ELF-1 (cell line): ENCODE measurements around the gene CCDC85A.

Experiments used
- DNase-seq: peaks from one replicate; pipeline ENCODE4 v3.0.0-alpha.2; 2016; ENCODE audit warnings: low read depth, low spot score

Gene CCDC85A

DNA sequence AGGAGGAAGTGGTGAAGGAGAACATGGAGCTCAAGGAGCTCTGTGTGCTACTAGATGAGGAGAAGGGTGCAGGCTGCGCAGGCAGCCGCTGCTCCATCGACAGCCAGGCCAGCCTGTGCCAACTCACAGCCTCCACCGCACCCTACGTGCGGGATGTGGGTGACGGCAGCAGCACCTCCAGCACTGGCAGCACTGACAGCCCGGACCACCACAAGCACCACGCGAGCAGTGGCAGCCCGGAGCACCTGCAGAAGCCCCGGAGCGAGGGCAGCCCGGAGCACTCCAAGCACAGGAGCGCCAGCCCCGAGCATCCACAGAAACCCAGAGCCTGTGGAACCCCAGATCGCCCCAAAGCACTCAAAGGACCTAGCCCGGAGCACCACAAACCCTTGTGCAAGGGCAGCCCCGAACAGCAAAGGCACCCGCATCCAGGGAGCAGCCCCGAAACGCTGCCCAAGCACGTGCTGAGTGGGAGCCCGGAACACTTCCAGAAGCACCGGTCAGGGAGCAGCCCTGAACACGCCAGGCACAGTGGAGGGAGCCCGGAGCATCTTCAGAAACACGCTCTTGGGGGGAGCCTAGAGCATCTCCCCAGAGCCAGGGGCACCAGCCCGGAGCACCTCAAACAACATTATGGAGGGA lies 9.0 kb downstream of the CCDC85A start:
- DNase-seq = no peak

DNA sequence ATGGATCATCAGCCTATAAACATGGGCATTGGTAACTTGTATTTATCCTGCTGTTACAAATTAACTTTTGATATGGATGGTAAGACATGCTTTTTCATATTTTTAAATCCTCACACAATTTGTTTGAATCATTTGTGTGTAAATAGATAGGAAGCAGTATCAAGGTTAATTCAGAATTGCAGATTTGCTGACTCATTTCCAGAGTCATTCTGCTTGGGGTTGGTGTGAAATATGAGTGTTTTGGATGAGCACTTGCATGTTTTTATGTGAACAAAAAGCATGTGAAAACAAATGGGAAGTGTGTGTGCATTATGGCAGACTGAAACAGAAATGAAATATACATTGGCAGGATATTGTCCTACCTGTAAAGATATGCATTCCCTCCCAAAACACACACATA lies 11.8 kb downstream of the CCDC85A start:
- DNase-seq = no peak

DNA sequence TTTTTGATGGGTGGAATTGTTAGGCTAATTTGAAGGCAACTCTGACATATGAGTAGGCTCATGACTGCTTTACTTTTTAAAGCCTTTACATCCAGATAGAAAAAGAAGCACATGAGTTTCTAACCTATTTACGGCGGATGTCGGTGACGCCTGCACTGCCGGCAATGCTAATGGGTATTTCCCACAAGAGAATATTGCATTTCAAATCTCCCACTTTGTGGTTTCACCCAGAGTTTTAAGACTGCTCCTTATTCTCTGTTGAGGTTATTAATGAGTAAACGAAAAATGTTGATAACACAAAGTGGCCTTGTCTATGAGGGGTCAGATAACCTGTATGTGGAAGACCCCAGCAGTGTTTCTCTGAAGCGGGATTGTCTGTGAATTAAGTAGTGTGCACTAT lies 14.0 kb downstream of the CCDC85A start:
- DNase-seq = no peak

DNA sequence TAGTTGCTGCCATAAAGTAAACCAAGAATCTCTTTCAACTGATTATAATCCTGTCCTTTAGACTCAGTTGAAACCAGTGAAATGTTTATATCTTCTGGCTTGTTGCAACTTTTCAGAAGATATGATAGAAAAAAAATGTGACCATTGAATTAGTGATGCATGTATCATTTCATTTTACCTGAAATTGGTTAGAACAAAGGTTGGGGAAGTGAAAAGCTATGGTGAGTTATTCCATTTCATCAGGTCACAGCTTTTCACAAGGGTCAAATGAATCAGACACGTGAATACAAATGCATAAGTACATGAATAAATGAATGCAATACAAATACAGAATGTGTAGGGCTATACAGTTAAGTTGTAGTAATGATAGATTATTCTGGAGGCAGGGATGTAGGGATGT lies 15.1 kb downstream of the CCDC85A start:
- DNase-seq = no peak

DNA sequence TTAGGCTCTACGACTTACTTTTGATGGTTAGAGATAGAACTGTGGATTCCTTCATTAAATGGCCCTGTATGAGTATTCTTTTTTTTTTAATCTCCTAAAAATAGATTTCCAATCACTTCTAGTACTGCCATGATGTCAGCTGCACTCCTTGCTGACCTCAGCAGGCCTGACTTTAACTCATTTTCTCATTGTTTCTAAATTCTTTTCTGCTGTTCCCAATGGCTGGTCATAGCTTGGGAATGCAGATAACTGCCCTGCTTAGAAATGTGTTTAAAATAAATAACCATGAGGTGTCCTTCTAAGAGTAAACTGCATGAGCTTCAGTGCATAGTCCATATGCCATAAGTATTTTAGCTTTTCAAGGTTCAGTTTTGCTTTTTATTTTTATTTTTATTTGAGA lies 15.7 kb downstream of the CCDC85A start:
- DNase-seq = no peak

DNA sequence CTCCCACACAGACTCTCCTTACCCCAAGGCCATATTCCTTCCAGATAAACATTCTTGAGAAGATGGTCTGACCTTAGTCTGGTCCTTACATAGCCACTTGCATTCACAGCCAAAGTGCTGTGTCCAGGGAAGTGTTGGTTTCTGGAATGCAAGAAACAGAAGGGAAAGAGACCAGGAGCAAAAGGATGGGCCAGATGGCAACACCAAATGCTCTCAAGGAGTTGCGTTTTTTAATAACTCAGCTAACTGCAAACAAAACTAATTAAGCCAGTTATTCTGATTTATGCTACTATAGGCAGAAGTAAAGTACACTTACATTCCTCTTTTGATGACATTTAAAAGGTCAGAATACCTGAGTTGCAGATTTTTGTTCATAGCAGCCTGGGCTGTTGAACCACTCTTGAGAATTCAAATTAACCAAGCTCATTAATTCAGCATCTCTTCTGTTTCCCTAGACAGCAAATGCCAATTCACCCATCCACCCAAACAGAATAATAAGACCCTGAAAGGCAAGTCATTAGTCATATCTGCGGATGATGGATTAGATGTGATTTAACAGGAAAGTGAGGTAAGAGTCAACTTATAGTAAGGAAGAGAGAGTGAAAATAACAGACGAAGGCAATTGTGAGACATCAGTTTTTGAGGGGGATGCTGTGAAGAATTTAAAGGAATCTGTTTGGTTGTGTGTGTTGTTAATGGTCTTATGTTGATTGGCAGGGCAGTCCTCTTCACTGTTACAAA lies 18.8 kb downstream of the CCDC85A start:
- DNase-seq = no peak

DNA sequence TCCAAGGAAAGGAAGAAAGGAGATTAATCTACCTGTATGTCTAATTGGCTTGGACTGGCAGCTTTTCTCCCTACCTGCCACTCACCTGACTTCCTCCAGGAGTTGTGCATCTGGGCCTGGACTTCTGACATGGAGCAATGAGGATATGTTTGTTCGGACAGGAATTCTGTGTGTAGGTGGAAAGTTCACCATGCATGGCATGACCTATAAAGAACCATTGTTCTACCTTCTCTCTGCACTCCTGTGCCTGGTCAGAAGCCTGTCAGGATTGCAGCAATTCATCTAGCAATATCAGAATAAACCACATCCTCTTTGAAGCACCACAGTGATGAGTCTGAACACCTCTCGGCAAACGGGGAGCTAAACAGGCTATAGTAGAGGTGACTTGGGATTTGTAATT lies 20.8 kb downstream of the CCDC85A start:
- no peak for DNase-seq

DNA sequence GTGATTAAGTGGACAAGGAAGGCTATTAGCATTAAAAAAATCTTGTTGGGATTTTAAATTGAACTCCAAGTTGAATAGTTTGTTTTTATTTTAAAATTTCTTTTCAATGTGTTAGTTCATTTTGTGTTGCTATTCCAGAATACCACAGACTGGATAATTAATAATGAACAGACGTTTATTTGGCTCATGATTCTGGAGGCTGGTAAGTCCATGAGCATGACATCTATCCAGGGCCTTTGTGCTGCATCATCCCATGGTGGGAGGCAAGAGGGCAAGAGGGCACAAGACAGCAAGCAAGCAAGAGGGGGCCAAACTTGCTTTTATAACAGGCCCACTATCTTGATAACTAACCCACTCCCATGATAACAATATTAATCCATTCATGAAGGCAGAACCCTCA lies 22.5 kb downstream of the CCDC85A start:
- DNase-seq = no peak

DNA sequence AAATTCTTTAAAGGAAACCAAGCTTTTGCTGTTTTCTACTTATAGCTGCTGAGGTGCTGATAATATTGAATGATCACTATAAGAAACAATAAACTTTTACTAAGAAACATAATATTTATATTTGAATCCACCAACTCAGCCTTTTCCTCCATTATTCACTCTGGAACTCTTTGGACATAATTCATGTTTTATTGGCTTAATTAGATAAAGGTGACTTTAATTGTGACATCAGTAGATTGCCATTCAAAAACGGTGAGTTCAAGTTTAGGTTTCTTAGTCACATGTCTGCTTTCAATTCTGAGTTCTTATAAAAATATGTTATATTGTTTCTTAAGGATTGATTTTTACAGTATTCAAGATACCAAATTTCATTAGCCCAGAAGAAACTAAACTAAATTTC lies 24.0 kb downstream of the CCDC85A start:
- DNase-seq = no peak

DNA sequence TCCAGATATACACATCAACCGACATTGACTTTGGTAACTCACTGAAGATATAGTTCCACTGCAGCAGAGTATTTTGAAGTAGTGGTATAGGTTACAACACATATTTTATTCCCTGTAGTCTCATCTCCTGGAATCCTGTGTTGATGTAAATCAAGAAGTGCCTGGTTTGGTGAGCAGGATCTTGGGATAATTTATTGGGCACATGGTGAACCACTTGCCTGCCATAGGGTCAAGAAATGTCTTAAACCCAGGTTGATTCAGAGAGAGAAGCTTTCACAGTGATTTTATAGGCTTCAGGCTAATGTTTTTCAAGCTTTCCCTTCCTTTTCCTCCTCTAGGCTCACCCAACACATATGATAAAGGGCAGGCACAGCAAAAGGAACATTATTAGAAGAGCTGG lies 24.6 kb downstream of the CCDC85A start:
- DNase-seq = no peak

DNA sequence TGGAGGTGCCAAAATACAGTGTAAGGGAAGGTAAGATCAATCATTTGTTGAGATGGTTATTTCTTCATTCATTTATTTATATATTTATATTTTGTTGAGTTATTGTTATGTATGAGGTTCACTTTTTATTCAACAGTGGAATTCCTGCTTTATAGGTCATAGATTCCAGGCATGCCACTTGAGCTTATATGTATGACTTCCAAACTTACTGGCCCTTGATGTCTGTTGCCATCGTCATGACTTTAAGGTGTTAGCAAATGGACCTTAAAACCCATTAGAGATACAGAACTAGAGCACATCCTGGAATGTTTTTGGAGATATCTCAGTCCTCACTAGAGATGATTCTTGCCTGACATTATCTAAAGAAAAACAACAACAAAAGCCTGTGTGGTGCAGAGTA lies 25.9 kb downstream of the CCDC85A start:
- no peak for DNase-seq

DNA sequence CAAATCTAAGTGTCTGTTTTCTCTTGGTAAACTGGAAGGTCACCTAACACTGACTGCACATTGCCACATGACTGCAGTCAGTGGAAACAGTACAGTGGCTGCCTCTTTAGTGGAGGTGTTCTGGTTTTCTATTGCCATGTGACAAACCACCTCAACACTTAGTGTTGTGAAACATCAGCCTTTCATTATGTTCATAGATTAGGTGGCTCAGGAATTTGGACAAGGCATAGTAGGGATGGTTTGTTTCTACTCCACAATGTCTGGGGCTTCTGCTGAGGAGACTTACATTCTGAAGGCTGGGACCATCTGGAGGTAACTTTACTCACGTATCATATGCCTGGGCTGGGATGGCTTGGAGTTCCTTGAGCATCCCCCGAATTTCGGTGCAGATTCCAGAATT lies 26.5 kb downstream of the CCDC85A start:
- no peak for DNase-seq

DNA sequence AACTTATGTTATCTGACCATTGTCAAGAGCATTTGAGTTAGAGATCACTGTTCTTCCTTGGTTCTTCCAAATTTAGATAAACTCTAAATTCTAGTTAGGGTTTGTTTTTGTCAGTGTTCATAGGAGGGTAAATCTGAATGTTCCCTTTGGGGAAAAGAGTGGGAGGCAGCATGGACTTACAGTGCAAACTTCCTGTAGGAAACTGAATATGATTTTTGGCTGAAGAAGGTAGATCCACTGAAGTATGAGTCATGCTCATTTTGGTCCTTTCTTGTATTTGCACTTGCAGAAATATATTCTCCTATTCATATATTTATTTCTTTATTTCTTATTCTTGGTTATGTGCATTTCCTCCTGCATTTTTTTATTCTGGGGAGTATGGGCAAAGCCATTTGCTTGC lies 27.3 kb downstream of the CCDC85A start:
- no peak for DNase-seq

DNA sequence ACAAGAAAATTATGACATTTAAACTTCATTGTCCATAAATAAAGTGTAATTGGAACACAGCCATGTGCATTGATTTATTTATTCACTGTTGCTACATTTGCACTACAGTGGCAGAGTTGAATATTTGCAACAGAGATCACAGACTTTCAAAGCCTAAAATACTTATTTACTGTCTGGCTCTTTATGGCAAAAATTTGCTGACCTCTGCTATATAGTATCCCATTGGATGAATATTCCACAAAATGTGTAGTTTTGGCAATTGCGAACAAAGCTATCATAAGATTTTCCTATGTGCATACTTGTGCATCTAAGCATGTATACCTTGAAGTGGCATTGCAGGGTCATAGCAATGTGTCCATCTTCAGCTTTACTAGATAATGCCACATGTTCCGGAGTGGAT lies 32.1 kb downstream of the CCDC85A start:
- no peak for DNase-seq

DNA sequence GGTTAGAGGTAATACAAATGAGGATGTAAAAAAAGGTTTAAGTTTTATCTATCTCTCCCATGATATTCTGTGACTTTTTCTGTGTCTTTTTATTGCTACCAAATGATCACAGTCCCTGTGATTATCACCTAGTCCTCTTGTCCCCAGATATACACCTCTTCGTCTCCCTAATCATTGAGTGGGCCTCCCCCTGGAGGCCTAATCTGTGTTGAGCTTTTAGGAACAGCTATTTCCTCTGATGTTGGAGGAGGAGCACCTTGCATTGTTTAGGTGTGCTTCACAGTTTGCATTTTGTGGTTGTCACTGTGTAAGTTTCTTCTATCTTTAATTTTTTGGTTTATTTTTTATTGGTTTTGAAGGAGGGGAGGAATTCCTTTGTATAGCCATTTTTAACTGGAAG lies 33.3 kb downstream of the CCDC85A start:
- no peak for DNase-seq

DNA sequence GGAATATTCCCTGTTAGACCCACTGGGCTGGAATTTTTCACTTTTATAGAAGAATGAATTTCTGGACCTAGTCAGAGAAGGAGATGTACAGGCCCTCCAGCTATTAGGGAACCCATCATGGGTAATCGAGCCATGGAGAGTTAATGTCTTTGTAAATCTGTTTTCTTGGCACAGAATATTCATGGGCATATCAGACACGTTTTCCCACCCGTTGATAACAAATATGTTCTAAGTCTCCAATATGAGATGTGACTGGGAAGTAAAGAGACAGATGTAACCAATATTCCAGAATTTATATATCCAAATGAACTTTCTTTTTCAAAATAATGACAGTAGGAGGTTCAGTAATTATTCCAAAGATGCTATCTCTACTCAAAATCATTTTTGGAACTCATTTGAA lies 38.7 kb downstream of the CCDC85A start:
- no peak for DNase-seq

DNA sequence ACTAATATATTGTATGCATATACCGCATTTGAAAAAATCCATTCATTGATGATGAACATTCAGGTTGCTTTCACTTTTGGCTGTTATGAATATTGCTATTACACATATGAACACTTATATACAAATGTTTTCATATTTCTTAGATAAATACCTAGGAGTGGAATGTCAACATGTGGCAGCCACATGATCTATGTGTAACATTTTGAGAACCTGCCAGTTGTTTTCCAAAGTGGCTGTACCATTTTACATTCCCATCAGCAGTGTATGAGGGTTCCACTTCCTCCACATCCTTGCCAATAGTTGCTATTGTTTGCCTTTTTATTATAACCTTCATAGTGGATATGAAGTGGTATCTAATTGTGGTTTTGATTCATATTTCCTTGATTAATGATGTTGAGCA lies 40.5 kb downstream of the CCDC85A start:
- DNase-seq = no peak

DNA sequence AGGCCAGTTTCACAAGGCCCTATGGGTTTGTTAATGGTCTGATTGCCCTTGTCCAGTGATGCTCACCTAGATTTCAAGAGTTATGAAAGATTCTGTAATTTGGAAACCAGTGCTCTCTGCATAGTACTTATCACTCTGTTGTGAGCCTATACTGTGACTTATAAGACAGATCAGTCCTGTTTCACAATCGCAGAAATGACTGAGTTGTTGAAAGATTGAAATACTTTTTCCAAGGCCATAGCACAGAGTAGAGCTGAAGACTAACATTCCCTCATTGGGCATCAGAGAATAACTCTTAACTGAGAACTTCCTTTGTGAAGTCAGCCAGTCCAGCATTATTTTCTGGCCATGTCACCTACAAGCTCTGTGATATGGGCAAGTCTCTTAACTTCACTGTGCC lies 44.0 kb downstream of the CCDC85A start:
- DNase-seq = no peak

DNA sequence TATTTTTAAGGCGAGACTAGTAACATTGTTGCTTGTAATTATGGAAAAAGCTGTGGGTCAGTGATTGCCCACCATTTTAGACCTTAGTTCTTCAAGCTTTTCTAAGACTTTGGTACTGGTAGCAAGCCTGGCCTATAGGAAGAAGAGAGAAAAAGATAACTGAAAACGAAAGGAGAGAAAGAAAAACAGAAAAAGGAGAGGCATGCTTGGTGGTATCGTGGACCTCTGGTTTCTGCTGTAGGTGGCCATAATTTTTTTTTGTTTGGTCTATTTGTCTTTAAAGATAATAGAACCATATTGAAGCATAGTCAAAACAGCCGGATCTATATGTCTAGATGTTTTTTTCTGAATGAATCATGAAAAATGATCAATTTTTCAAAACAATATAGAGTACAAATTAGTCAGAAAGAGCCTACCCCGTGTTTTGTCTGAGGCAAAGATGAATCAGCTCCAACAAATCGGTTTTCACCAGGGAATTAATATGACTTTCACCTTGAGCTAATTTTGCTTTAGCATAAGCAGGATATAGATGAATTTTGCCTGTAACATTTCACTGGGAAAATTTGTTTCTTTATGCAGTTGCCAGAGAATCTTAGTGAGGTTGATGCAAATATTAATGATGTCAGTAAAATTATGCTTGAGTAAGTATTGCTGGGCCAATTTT lies 45.7 kb downstream of the CCDC85A start:
- DNase-seq = no peak

DNA sequence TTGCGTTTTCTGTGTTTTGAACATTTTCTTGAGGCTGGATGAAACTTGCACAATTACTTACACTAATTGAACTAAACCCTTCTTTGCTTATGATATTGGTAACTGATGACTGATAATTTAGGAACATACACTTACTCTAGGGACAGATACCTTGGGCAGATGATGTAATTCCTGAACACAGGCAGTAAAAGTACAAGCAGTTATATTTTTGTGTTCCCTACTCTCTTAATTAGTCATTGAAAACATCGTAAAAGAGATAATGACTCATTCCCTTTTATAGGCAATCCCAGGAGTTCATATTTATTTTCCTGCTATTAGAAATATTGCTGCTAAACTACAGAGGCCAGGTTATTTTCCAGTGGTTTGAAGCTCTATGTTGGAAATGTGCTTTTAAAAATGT lies 46.4 kb downstream of the CCDC85A start:
- DNase-seq = no peak

DNA sequence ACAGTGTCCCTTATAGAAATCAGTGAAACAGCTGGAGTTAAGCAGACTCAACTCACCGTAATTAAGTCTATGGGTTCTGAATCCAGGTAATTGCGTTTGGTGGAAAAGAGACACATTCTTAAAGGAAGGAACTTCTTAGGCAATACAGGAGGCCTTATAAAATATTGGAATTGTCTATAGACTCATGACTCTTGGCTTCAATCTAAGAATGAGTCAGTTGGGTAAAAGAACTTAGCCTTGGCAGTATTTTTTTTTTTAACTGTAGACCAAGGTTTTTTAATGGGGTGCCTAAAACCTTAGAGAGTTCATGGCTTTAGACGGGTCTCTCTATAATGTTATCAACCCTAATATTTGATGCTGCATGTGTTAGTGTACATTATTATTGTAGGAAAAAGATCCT lies 47.6 kb downstream of the CCDC85A start:
- no peak for DNase-seq

DNA sequence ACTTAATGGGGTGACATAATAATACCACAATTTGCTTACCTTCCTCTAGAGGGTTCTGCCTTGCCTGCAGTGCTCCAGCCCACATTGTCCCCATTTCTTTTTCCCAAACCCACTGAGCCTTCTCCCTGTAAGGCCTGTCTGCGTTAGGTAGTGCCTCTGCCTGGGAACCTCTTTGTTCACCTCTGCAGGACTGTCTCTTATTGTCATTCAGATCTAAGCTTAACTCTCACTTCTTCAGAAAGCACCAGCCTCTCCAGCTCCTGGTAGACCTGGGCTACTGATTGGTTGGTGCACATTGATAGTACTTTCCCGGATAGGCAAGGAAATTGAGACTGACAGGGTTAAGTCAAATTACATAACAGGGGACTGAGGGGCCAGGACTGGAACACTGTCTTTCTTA lies 49.1 kb downstream of the CCDC85A start:
- DNase-seq = peak; percentile 1

DNA sequence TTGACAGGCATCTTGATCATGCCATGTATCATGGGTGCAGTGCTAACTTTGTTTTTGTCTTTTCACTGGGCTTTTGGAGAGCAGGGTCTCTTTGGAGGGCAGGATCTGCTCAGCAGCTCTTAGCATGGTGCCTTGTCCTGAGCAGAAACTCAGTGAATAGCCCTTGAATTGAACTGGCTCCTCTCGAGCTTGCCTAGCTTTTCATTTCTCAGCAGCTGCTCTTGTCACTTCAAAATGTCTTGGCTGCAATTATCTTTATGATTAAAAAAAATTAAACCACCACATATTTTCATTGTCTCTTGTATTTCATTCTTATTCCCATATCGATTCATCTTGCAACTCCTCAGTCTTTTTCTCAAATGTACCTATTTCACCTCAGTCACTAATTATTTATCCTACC lies 50.5 kb downstream of the CCDC85A start:
- no peak for DNase-seq
